Progenitor cell of endocrine pancreas (in vitro differentiated cells): ENCODE measurements around the gene TBC1D2. TPM values are rescaled to one million over a fixed set of nuclear protein-coding genes. Genes with fewer than 3 reads are reported as not detected.

Experiments
- DNase-seq: peaks from one replicate; pipeline ENCODE4 v3.0.0; 2021; ENCODE audit warnings: low spot score; ENCODE audit not compliant: unreplicated experiment
- H3K27ac Mint-ChIP-seq: 2 replicates; pipeline ENCODE4 v1.8.0; 2021; ENCODE audit warnings: mild to moderate bottlenecking, moderate library complexity, mixed read lengths
- H3K27me3 Mint-ChIP-seq: 2 replicates; pipeline ENCODE4 v1.8.0; 2021; ENCODE audit warnings: mixed read lengths
- H3K36me3 Mint-ChIP-seq: 2 replicates; pipeline ENCODE4 v1.8.0; 2022; ENCODE audit warnings: mixed read lengths; ENCODE audit not compliant: insufficient read depth
- H3K4me1 Mint-ChIP-seq: 2 replicates; pipeline ENCODE4 v1.8.0; 2021; ENCODE audit warnings: low read depth, mixed read lengths
- H3K4me3 Mint-ChIP-seq: 2 replicates; pipeline ENCODE4 v1.8.0; 2021; ENCODE audit warnings: low read depth, mild to moderate bottlenecking, moderate library complexity, mixed read lengths
- H3K9me3 Mint-ChIP-seq: 2 replicates; pipeline ENCODE4 v1.8.0; 2021; ENCODE audit warnings: low read depth, mixed read lengths
- total RNA-seq: library from RNA; stranded (reverse); gene quantifications from 2 replicates; pipeline ENCODE4 v1.2.1, GENCODE V29; 2021
- TF ChIP-seq, protein P1 (sequence below): fragments of 200-600 bp; sonication (generic); IDR thresholded peaks from one replicate; pipeline ENCODE4 v1.5.0; 2021; ENCODE audit warnings: antibody characterized with exemption, mild to moderate bottlenecking; ENCODE audit not compliant: unreplicated experiment

Gene TBC1D2
- total RNA-seq, 1 donor from 2014 or later: 8.5 TPM

GRCh38 chr9:98182889-98183599 is 72.4 kb downstream of the TBC1D2 start:
- Mint-ChIP-seq H3K36me3 (no peaks in the 10 kb centered on the region), H3K9me3 (no peaks in the 10 kb centered on the region), H3K27ac (no peak overlapping the region), H3K4me1 (peaks cover 6% of the 10 kb centered on the region), H3K27me3 (no peaks in the 10 kb centered on the region), H3K4me3 (no peak overlapping the region)
- TF ChIP-seq, protein P1, sequence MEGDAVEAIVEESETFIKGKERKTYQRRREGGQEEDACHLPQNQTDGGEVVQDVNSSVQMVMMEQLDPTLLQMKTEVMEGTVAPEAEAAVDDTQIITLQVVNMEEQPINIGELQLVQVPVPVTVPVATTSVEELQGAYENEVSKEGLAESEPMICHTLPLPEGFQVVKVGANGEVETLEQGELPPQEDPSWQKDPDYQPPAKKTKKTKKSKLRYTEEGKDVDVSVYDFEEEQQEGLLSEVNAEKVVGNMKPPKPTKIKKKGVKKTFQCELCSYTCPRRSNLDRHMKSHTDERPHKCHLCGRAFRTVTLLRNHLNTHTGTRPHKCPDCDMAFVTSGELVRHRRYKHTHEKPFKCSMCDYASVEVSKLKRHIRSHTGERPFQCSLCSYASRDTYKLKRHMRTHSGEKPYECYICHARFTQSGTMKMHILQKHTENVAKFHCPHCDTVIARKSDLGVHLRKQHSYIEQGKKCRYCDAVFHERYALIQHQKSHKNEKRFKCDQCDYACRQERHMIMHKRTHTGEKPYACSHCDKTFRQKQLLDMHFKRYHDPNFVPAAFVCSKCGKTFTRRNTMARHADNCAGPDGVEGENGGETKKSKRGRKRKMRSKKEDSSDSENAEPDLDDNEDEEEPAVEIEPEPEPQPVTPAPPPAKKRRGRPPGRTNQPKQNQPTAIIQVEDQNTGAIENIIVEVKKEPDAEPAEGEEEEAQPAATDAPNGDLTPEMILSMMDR: no peak
- DNase-seq: no peak

DNA sequence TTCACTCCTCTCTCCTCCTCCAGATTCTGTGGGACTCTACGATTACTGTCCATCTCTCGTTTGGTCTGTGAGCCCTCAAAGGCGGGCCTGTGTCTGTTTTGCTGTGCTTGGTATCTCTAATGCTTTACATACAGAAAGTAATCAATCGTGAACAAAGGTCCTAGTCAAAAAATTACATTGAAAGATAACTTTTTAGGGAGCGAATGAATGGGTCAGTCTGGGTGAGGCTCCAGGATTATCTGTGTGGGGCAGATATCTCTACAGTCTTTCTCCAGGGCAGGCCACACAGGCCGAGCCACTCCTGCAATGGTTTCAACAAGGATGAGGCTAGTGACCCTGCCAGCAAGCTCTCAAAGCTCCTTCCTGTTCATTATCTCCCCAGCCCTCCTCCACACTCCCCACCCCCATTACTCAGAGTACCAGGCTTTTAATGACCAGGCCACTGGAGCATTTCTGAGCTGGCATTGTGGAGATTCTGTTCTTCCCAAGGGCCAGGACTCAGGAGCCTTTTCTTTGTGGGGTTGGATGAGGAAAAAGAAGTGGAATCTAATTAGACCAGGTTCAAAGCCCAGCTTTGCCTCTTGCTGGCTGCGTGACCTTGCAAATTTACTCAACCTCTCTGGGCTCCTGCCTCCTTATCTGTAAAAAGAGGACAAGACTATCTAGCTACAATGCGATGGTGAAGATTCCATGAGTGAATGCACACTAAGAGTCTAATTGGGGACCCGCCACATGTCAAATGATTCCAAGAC is 73.2 kb downstream of the TBC1D2 start:
- no peak overlapping the region for H3K4me3 Mint-ChIP-seq
- H3K27me3 Mint-ChIP-seq: no peaks in the 10 kb centered on the region
- H3K27ac Mint-ChIP-seq: no peak overlapping the region
- no peaks in the 10 kb centered on the region for H3K36me3 Mint-ChIP-seq
- H3K4me1 Mint-ChIP-seq: peaks cover 6% of the 10 kb centered on the region
- H3K9me3 Mint-ChIP-seq: no peaks in the 10 kb centered on the region
- TF ChIP-seq, protein P1: no peak
- DNase-seq: no peak

DNA sequence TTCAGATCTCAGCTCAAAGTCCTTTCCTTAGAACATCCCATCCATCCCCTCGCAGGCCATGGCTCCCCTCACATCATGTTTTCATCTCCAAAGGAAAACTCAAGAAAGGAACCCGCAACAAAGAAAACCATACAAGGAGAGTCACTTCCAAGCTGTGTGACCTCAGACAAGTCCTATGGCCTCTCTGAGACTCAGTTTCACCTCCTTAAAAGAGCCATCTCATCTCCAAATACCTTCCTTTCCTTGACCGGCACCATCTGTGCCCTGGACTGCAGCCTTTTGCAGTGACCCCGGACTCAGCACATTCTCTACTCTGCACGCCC is 73.7 kb downstream of the TBC1D2 start:
- Mint-ChIP-seq H3K36me3 (no peaks in the 10 kb centered on the region), H3K9me3 (no peaks in the 10 kb centered on the region), H3K4me1 (peaks cover 11% of the 10 kb centered on the region), H3K27me3 (no peaks in the 10 kb centered on the region), H3K27ac (no peak overlapping the region), H3K4me3 (no peak overlapping the region)
- no peak for DNase-seq
- TF ChIP-seq, protein P1: no peak

DNA sequence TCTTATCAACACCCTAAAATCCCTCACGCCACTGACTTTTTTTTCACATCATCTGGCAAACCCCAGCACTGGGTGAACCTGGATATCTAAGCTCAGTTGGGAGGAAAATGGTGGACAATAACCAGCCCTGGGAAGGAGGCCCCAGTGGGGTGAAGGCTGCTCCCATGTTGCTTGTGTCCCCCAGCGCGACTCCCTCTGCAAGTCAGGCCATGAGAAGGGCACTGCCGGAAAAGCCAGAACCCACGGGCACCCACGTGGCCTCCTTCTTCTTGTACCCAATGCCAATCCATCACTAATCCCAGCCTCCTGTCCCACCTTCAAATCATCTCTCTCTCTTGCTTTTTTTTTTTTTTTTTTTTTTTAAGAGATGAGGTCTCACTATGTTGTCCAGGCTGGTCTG is 74.5 kb downstream of the TBC1D2 start:
- H3K4me3 Mint-ChIP-seq: no peak overlapping the region
- no peak overlapping the region for H3K27ac Mint-ChIP-seq
- H3K9me3 Mint-ChIP-seq: no peaks in the 10 kb centered on the region
- TF ChIP-seq, protein P1: no peak
- peaks cover 13% of the 10 kb centered on the region for H3K4me1 Mint-ChIP-seq
- DNase-seq: no peak
- no peaks in the 10 kb centered on the region for H3K27me3 Mint-ChIP-seq
- H3K36me3 Mint-ChIP-seq: no peaks in the 10 kb centered on the region

- TF ChIP-seq, protein P1: no peak
- H3K27ac Mint-ChIP-seq: no peak overlapping the region
- H3K4me1 Mint-ChIP-seq: peaks cover 13% of the 10 kb centered on the region
- no peak for DNase-seq
- no peaks in the 10 kb centered on the region for H3K9me3 Mint-ChIP-seq
- H3K4me3 Mint-ChIP-seq: no peak overlapping the region
- no peaks in the 10 kb centered on the region for H3K27me3 Mint-ChIP-seq
- no peaks in the 10 kb centered on the region for H3K36me3 Mint-ChIP-seq
Measured at GRCh38 chr9:98178874-98179850, 76.3 kb downstream of the TBC1D2 start.
